Aorta (tissue), 5 donors: ENCODE results near the gene RANGRF. TPM values are rescaled to one million over a fixed set of nuclear protein-coding genes. Genes with fewer than 3 reads are reported as not detected.

Experiments used
- ATAC-seq: fragments of 200-7000 bp; cut with Tn5 transposase; one replicate; pipeline ENCODE4 v1.9.1; 2022; ENCODE audit warnings: moderate library complexity; ENCODE audit not compliant: low FRiP score
- DNase-seq, 2 donors: peaks; one replicate each; pipeline ENCODE4 v3.0.0-alpha.2; 2020
- H3K27ac ChIP-seq, 2 donors: one replicate each; pipeline ENCODE4 v1.5.1; 2013; ENCODE audit warnings: low read length in 2 of 2, mild to moderate bottlenecking in 2 of 2, moderate library complexity in 2 of 2, control low read depth in 1 of 2, inconsistent platforms in 1 of 2, low read depth in 1 of 2
- H3K27me3 ChIP-seq, 2 donors: one replicate each; pipeline ENCODE4 v1.6.1; 2013; ENCODE audit warnings: control low read depth in 1 of 2, low read length in 1 of 2, mild to moderate bottlenecking in 1 of 2, moderate library complexity in 1 of 2; ENCODE audit not compliant: insufficient read depth in 2 of 2, control insufficient read depth in 1 of 2
- H3K36me3 ChIP-seq, 2 donors: one replicate each; pipeline ENCODE4 v1.6.1; 2013; ENCODE audit warnings: control low read depth in 1 of 2, low read length in 1 of 2, mild to moderate bottlenecking in 1 of 2; ENCODE audit not compliant: insufficient read depth in 2 of 2, control insufficient read depth in 1 of 2
- H3K4me1 ChIP-seq, 2 donors: one replicate each; pipeline ENCODE4 v1.6.1; 2013; ENCODE audit warnings: low read length in 2 of 2, control low read depth in 1 of 2, mild to moderate bottlenecking in 1 of 2, moderate library complexity in 1 of 2; ENCODE audit not compliant: insufficient read depth in 2 of 2, control insufficient read depth in 1 of 2
- H3K4me3 ChIP-seq, 2 donors: one replicate each; pipeline ENCODE4 v1.5.1; 2013; ENCODE audit warnings: low read length in 2 of 2, control low read depth in 1 of 2, mild to moderate bottlenecking in 1 of 2
- H3K9me3 ChIP-seq: one replicate; pipeline ENCODE4 v1.6.1; 2013; ENCODE audit warnings: mild to moderate bottlenecking, low read length; ENCODE audit not compliant: control insufficient read depth
- WGBS, 2 donors: extraction: QIAGEN DNeasy Blood & Tissue Kit; methylation state at CpG; one replicate each; pipeline ENCODE4 v1.1.7; 2013; 5-methylcytosine and 5-hydroxymethylcytosine counted together
- intact Hi-C, 2 donors: fragments of 100-400 bp; cut with DNase I; formaldehyde crosslinking; loops; one replicate each; pipeline versions ENCODE4 v1.14.2 to v1.15.0; 2022
- polyA plus RNA-seq, 2 donors: library from polyadenylated mRNA; stranded (reverse); fragments of 200-250 nt; gene quantifications; one replicate each; pipeline ENCODE4 v1.2.3, GENCODE V29; 2013
- total RNA-seq, 2 donors: library from RNA; stranded (reverse); fragmentation: NEBNext Ultra II Directional; extraction: Animal tissue kit (Norgen Biotek cat#: 25700); gene quantifications; one replicate each; pipeline ENCODE4 v1.2.1, GENCODE V29; 2021
- donor health status: healthy with polysubstance abuse.
- donor health status: Bipolar disorder and iron deficiency.
- donor health status: DM: no; HTN: no; CAD: no.
- donor health status: DM: no; HTN: no; CAD: no.
- donor health status: DM: yes; HTN: yes; CAD: no.

The RANGRF gene
- total and polyA plus RNA-seq, 4 donors, result 20.3 to 53.7 (median 25.2) TPM

DNA sequence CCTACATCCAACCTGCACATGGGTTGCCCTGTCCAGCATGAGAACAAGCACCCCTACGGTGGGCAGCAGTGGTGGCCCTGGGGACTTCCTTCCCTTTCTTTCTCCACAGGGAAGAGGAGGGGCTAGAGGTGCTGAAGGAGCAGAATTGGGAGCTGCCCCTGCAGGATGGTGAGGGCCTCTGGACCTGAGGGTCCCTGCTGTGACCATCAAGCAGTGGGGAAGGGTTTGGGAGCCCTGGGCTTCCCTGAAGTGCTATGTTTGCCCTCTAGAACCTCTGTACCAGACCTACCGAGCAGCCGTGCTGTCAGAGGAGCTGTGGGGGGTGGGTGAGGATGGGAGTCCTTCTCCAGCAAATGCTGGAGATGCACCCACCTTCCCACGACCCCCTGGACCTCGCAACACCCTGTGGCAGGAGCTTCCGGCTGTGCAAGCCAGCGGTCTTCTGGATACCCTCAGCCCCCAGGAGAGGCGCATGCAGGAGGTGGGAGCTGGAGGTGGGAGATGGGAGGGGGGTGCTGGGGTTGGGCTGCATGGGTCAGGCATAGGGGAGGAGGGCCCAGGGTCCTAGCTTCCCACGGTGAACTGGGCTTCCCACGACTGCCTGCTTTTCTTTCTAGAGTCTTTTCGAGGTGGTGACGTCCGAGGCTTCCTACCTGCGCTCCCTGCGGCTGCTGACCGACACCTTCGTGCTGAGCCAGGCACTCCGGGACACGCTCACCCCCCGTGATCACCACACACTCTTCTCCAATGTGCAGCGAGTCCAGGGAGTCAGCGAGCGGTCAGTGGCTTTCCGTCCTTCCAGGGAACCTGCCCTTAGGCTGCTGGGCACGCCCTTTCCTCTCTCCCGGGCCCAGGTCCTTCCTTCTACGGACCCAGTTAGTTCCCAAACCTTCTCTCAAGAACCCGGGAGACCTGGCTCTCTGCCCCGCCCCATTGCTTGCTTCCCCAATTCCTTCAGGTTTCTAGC lies 26.6 kb downstream of the RANGRF start:
- intact Hi-C loops, result no loop called here
- Histone ChIP-seq H3K27ac (no peak overlapping the region), H3K27me3 (no peaks in the 10 kb centered on the region), H3K9me3 (no peaks in the 10 kb centered on the region), H3K36me3 (no peaks in the 10 kb centered on the region), H3K4me3 (no peak overlapping the region), H3K4me1 (no peaks in the 10 kb centered on the region)
- ATAC-seq (no peak), DNase-seq (no peak)
- 7 to 9% methylated on average over 29 of the region's 29 CpGs for WGBS, 2 donors

GRCh38 chr17:8315764-8316217 lies 27.3 kb downstream of the RANGRF start:
- no peak for DNase-seq
- H3K4me3 ChIP-seq, result no peak overlapping the region
- H3K9me3 ChIP-seq, result no peaks in the 10 kb centered on the region
- H3K27me3 ChIP-seq, result no peaks in the 10 kb centered on the region
- no peaks in the 10 kb centered on the region for H3K36me3 ChIP-seq
- H3K4me1 ChIP-seq, result no peaks in the 10 kb centered on the region
- intact Hi-C loops, result no loop called here
- 13 to 17% methylated on average over 26 of the region's 26 CpGs for WGBS, 2 donors
- no peak for ATAC-seq
- H3K27ac ChIP-seq, result no peak overlapping the region

DNA sequence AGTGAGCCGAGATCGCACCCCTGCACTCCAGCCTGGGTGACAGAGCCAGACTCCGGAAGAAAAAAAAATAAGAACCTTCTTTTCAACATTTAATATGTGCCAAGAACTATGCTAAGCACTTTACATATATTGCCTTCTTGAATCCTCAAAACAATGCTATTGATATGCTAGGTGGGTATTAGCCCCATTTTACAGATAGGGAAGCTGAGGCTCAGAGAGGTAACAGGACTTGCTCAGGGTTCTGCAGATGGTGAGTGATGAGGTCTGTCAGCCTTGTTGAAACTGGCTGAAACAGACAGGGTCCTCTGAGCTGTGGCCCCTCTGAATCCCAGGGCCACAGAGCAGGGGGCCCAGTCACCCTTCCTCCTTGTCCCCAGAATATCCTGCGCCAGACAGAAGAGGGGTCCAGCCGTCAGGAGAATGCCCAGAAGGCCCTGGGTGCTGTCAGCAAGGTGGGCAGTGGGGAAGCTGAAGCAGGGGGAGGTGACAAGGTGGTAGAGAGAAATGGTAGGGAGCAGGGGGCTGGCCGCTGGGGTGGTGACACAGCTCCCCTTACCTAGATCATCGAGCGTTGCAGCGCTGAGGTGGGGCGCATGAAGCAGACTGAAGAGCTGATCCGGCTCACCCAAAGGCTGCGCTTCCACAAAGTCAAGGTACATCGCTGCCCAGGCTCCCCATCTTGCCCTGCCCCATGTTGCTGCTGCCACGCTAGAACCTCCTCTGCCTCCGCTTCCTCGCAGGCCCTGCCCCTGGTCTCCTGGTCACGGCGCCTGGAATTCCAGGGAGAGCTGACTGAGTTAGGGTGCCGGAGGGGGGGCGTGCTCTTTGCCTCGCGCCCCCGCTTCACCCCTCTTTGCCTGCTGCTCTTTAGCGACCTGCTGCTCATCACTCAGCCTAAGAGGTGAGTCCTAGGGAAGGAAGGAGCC lies 29.8 kb downstream of the RANGRF start:
- H3K36me3 ChIP-seq, result no peaks in the 10 kb centered on the region
- ATAC-seq, result no peak
- H3K27ac ChIP-seq, result no peak overlapping the region
- intact Hi-C loops, result no loop called here
- H3K4me1 ChIP-seq, result no peaks in the 10 kb centered on the region
- H3K27me3 ChIP-seq, result no peaks in the 10 kb centered on the region
- no peak overlapping the region for H3K4me3 ChIP-seq
- 65 to 74% methylated on average over 22 to 24 of the region's 24 CpGs for WGBS, 2 donors
- H3K9me3 ChIP-seq, result no peaks in the 10 kb centered on the region
- DNase-seq, result no peak

DNA sequence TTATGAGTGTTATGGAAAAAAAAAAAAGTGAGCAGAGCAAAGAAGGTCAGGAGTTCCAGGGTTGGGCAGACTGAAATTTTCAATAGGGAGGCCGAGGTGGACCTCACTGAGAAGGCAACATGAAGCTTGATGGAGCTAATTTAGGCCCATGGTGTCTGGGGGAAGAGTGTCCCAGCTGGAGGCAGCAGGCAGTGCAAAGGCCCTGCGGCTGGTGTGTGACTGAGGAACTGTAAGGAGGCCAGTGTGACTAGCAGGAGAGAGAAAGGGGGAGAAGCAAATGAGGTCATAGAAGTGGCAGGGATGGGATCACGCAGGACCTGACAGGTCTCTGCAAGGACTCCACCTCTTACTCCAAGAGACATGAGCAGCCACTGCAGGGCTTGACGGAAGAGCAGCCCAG lies 31.8 kb downstream of the RANGRF start:
- 88 to 93% methylated on average over 4 of the region's 4 CpGs for WGBS, 2 donors
- Histone ChIP-seq H3K4me1 (no peaks in the 10 kb centered on the region), H3K27ac (no peak overlapping the region), H3K9me3 (no peaks in the 10 kb centered on the region), H3K4me3 (no peak overlapping the region), H3K27me3 (no peaks in the 10 kb centered on the region), H3K36me3 (no peaks in the 10 kb centered on the region)
- intact Hi-C loops, result no loop called here
- ATAC-seq, result no peak
- DNase-seq, result no peak

DNA sequence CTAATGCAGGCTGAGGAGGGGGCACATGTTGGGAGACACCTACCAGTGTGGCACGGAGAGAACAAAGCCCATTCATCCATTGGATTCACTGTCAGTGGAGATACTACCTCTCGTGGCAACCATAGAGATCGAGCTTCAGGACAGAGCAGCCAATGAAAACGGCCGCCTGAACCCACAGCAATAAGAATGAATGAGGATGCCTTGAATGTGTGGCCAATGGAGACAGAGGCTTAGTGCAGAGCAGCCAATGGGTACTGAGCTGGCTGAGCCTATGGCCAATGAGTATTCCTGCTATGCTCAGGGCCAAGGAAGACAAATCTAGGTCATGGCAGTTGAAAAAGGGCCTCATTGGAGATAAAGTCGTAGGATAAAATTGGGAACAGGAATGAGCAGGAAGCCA lies 32.5 kb downstream of the RANGRF start:
- no peak for ATAC-seq
- intact Hi-C loops, result no loop called here
- DNase-seq, result no peak
- Histone ChIP-seq H3K4me3 (no peak overlapping the region), H3K36me3 (no peaks in the 10 kb centered on the region), H3K27ac (no peak overlapping the region), H3K27me3 (no peaks in the 10 kb centered on the region), H3K4me1 (no peaks in the 10 kb centered on the region), H3K9me3 (no peaks in the 10 kb centered on the region)
- WGBS, 2 donors, result 68 to 69% methylated on average over 6 of the region's 6 CpGs

DNA sequence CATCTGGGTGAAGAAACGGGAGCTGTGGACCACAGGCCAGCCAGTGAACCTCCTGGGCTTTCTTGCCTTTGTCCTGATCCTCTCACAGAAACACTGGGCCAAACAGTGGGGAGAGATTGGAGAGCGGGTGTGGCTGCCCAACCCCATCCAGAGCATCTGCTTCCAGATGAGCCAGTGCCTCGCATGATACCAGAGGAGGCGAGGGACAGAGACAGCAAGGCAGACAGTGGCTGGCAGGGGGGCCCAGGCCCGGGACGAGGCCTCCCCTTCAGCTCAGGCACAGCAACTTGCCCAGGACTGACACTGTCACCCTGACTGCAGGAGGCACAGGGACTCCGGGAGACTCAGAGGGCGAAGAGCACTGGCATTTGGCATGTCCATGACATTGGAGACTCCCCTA lies 33.6 kb downstream of the RANGRF start:
- Histone ChIP-seq H3K4me1 (no peaks in the 10 kb centered on the region), H3K4me3 (no peak overlapping the region), H3K36me3 (no peaks in the 10 kb centered on the region), H3K27me3 (no peaks in the 10 kb centered on the region), H3K9me3 (no peaks in the 10 kb centered on the region), H3K27ac (no peak overlapping the region)
- ATAC-seq (no peak), DNase-seq (no peak)
- intact Hi-C loops, result no loop called here
- WGBS, 2 donors, result 91 to 93% methylated on average over 8 of the region's 8 CpGs

DNA sequence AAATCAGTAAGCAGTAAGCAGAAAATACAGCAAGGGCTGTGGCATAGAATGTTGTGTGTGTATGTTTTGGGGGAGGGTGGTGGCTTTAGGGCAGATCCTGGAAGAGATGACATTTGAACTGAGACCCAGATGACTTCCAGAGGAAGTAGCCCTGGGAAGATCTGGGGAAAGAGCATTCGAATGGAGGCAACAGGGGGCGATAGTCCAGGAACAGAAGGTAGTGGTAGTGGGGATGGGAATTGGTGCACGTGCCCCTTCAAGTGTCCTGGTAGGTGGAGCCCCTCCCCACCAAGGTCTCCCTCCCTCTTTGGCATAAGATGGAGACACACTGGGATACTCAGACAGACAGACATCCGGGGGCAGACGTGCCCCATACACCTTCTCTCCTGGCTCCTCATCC lies 35.7 kb downstream of the RANGRF start:
- H3K9me3 ChIP-seq, result no peaks in the 10 kb centered on the region
- H3K36me3 ChIP-seq, result no peaks in the 10 kb centered on the region
- intact Hi-C loops, result no loop called here
- ATAC-seq (no peak), DNase-seq (no peak)
- H3K4me1 ChIP-seq, result no peaks in the 10 kb centered on the region
- H3K4me3 ChIP-seq, result no peak overlapping the region
- H3K27me3 ChIP-seq, result no peaks in the 10 kb centered on the region
- no peak overlapping the region for H3K27ac ChIP-seq
- WGBS, 2 donors, result 81 to 82% methylated on average over 5 of the region's 5 CpGs

GRCh38 chr17:8324923-8325322 lies 36.5 kb downstream of the RANGRF start:
- Histone ChIP-seq H3K4me1 (no peaks in the 10 kb centered on the region), H3K4me3 (no peak overlapping the region), H3K36me3 (no peaks in the 10 kb centered on the region), H3K27ac (no peak overlapping the region), H3K27me3 (no peaks in the 10 kb centered on the region), H3K9me3 (no peaks in the 10 kb centered on the region)
- intact Hi-C loops, result no loop called here
- ATAC-seq (no peak), DNase-seq (no peak)
- 81 to 82% methylated on average over 5 of the region's 5 CpGs for WGBS, 2 donors
